Neuronal stem cell (in vitro differentiated cells): ENCODE data around the gene HIPK1.

ENCODE experiments used
- DNase-seq: peaks from one replicate; pipeline ENCODE4 v3.0.0-alpha.2; 2013; ENCODE audit warnings: low spot score
- H2AFZ ChIP-seq: one replicate; pipeline ENCODE4 v1.6.1; 2013; ENCODE audit warnings: mild to moderate bottlenecking, low read length, inconsistent platforms
- H2AK5ac ChIP-seq: 2 replicates; pipeline ENCODE4 v1.6.1; 2013; ENCODE audit warnings: low read depth, mild to moderate bottlenecking, inconsistent platforms, low read length, moderate library complexity, mixed read lengths
- H2BK120ac ChIP-seq: 2 replicates; pipeline ENCODE4 v1.6.1; 2013; ENCODE audit warnings: low read depth, mild to moderate bottlenecking, inconsistent platforms, low read length, moderate library complexity, mixed read lengths
- H2BK12ac ChIP-seq: one replicate; pipeline ENCODE4 v1.6.1; 2013; ENCODE audit warnings: low read length, inconsistent platforms
- H2BK15ac ChIP-seq: 2 replicates; pipeline ENCODE4 v1.6.1; 2013; ENCODE audit warnings: mild to moderate bottlenecking, low read length, inconsistent platforms, mixed read lengths
- H2BK5ac ChIP-seq: one replicate; pipeline ENCODE4 v1.6.1; 2013; ENCODE audit warnings: inconsistent platforms, mild to moderate bottlenecking, low read length, moderate library complexity
- H3K14ac ChIP-seq: one replicate; pipeline ENCODE4 v1.6.1; 2013; ENCODE audit warnings: low read length, inconsistent platforms
- H3K18ac ChIP-seq: 2 replicates; pipeline ENCODE4 v1.6.1; 2013; ENCODE audit warnings: low read length, inconsistent platforms
- H3K23ac ChIP-seq: 2 replicates; pipeline ENCODE4 v1.6.1; 2013; ENCODE audit warnings: low read depth, mild to moderate bottlenecking, mixed read lengths, low read length, inconsistent platforms; ENCODE audit not compliant: poor library complexity
- H3K27ac ChIP-seq: replicated peaks from 3 replicates; pipeline ENCODE4 v1.5.1; 2013; ENCODE audit warnings: low read length, inconsistent platforms
- H3K27me3 ChIP-seq, 3 experiments: 2 replicates each; pipeline ENCODE4 v1.6.1; 2013; ENCODE audit warnings: low read length in 3 of 3, mild to moderate bottlenecking in 2 of 3, inconsistent platforms in 1 of 3, low read depth in 1 of 3, mixed read lengths in 1 of 3, moderate library complexity in 1 of 3; ENCODE audit not compliant: control insufficient read depth in 3 of 3, insufficient read depth in 3 of 3
- H3K36me3 ChIP-seq, 2 donors: replicated peaks in 1 of 2; 2 replicates each; pipeline ENCODE4 v1.6.1; 2013; ENCODE audit warnings: low read length in 2 of 2; ENCODE audit not compliant: control insufficient read depth in 2 of 2, insufficient read depth in 2 of 2
- H3K4ac ChIP-seq: 2 replicates; pipeline ENCODE4 v1.6.1; 2013; ENCODE audit warnings: inconsistent platforms, mild to moderate bottlenecking, low read length, moderate library complexity
- H3K4me1 ChIP-seq, 2 donors: 1 replicate in 1 of 2; 2 replicates in 1 of 2; pipeline ENCODE4 v1.6.1; 2013; ENCODE audit warnings: low read length in 2 of 2, low read depth in 1 of 2; ENCODE audit not compliant: control insufficient read depth in 2 of 2, insufficient read depth in 1 of 2
- H3K4me2 ChIP-seq: one replicate; pipeline ENCODE4 v1.6.1; 2013; ENCODE audit warnings: mild to moderate bottlenecking, low read length, inconsistent platforms; ENCODE audit not compliant: insufficient read depth, poor library complexity, severe bottlenecking
- H3K4me3 ChIP-seq, 2 donors: 2 replicates each; pipeline ENCODE4 v1.5.1; 2013; ENCODE audit warnings: low read length in 2 of 2, mild to moderate bottlenecking in 2 of 2, inconsistent platforms in 1 of 2, moderate library complexity in 1 of 2
- H3K79me1 ChIP-seq: one replicate; pipeline ENCODE4 v1.6.1; 2013; ENCODE audit warnings: low read depth, mild to moderate bottlenecking, inconsistent platforms, low read length, moderate library complexity
- H3K9ac ChIP-seq: one replicate; pipeline ENCODE4 v1.6.1; 2013; ENCODE audit warnings: mild to moderate bottlenecking, low read depth, low read length, inconsistent platforms; ENCODE audit not compliant: poor library complexity
- H3K9me3 ChIP-seq, 2 donors: replicated peaks in 1 of 2; 2 replicates each; pipeline versions ENCODE3 to v1.6.1; 2013; ENCODE audit warnings: low read length in 2 of 2, mild to moderate bottlenecking in 2 of 2, inconsistent platforms in 1 of 2, low read depth in 1 of 2, mixed read lengths in 1 of 2, moderate library complexity in 1 of 2; ENCODE audit not compliant: control insufficient read depth in 2 of 2, insufficient read depth in 1 of 2
- H4K8ac ChIP-seq: one replicate; pipeline ENCODE4 v1.6.1; 2013; ENCODE audit warnings: low read depth, mild to moderate bottlenecking, inconsistent platforms, low read length, moderate library complexity
- H4K91ac ChIP-seq: one replicate; pipeline ENCODE4 v1.6.1; 2013; ENCODE audit warnings: low read length, low read depth, mild to moderate bottlenecking, inconsistent platforms; ENCODE audit not compliant: poor library complexity
- WGBS, 2 donors: extraction: QIAGEN DNeasy Blood & Tissue Kit; methylation state at CpG; one replicate each; pipeline ENCODE4 v1.1.7; 2013; ENCODE audit warnings: missing lambda C conversion rate in 2 of 2, mixed read lengths in 1 of 2; ENCODE audit not compliant: insufficient read length in 2 of 2, insufficient replicate concordance in 1 of 2; ENCODE audit errors: extremely low coverage in 2 of 2; 5-methylcytosine and 5-hydroxymethylcytosine counted together

Gene HIPK1

DNA sequence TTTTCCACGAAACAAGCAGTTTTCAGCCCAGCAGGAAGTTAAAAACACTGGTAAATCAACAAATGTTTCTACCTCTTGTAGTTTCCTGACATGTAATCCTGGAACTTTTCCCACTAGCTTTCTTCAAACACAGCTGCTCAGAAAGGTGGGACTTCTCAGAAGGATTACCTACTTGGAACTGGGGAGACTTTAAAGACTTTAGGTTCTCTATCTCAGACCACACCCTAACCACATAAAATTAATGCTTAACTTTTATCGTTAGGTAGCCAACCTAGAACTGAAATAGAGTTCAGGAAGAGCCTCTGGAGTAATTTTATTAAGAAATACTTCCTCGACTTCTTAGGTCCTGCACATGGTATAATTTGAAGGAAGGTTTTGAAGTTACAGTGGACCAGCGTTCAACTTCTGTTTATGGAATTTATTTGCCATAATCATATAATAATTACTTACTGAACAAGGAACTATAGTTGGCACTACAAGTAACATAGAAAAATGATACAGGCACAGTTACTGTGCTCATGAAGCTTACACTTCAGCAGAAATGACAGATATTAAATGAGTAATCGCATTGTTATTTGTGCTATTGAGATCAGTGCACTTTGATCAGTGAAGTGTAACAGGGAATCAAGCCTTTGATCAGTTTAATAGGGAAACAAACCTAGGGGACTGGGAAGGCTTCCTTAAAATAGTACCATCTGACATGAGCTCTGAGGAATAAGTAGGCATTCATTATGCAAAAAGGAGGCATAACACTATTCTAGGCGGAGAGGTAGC, 41.5 kb upstream of the HIPK1 start, which contains the start of gene BCL2L15:
Gene BCL2L15, minus strand, starts transcription at position 180 of the 774 bp plus-strand sequence. CDS start 206 bp downstream, outside the sequence.
- no peak within 1 kb of the TSS for H3K14ac ChIP-seq
- no peak within 1 kb of the TSS for H3K4me2 ChIP-seq
- H2BK120ac ChIP-seq, result no peak within 1 kb of the TSS
- H2BK15ac ChIP-seq, result no peak within 1 kb of the TSS
- H3K9ac ChIP-seq, result no peak within 1 kb of the TSS
- H4K8ac ChIP-seq, result no peak within 1 kb of the TSS
- H3K18ac ChIP-seq, result no peak within 1 kb of the TSS
- no peaks in the 10 kb centered on the region for H3K79me1 ChIP-seq
- H3K23ac ChIP-seq, result no peak within 1 kb of the TSS
- H3K27me3 ChIP-seq, result no peaks in the 10 kb centered on the region
- H2AFZ ChIP-seq, result no peak within 1 kb of the TSS
- no peak within 1 kb of the TSS for H4K91ac ChIP-seq
- H2BK12ac ChIP-seq, result no peak within 1 kb of the TSS
- H3K4me1 ChIP-seq, result no peaks in the 10 kb centered on the region
- H3K9me3 ChIP-seq, result no peaks in the 10 kb centered on the region
- H3K4ac ChIP-seq, result no peak within 1 kb of the TSS
- H2AK5ac ChIP-seq, result no peak within 1 kb of the TSS
- no peak within 1 kb of the TSS for H3K4me3 ChIP-seq
- no peak for DNase-seq
- no CpG with 5 or more reads among the region's 6 CpGs for WGBS, 2 donors
- H2BK5ac ChIP-seq, result no peak within 1 kb of the TSS
- H3K36me3 ChIP-seq, result no peaks in the 10 kb centered on the region
- H3K27ac ChIP-seq, result no peak within 1 kb of the TSS

DNA sequence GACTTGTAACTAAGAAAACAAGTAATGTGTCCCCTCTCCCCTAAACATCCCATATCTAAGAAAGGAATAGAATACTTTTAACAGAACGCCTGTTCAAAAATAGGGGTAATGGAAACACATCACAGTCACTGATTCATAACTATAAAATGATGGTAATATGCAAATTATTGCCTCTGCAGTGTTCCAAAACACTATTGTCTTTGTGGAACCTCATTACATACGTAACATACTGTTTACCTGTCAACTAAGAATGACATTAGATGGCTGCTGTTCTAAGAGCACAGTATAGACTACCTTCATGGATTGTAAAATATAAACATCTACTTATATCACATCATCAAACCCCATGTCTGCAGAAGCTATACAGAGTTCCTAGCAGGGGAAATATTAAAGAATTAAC, 38.3 kb upstream of the HIPK1 start:
- Histone ChIP-seq H2AK5ac (no peak overlapping the region), H2AFZ (no peak overlapping the region), H3K36me3 (peaks cover 0 to 18% of the 10 kb centered on the region in 2 donors), H2BK120ac (no peak overlapping the region), H3K4me3 (no peak overlapping the region), H3K27me3 (no peaks in the 10 kb centered on the region), H3K27ac (no peak overlapping the region), H3K23ac (no peak overlapping the region), H2BK15ac (no peak overlapping the region), H2BK12ac (no peak overlapping the region), H3K4me1 (no peaks in the 10 kb centered on the region), H3K79me1 (no peaks in the 10 kb centered on the region), H3K4me2 (no peak overlapping the region), H3K9ac (no peak overlapping the region), H4K91ac (no peak overlapping the region), H4K8ac (no peak overlapping the region), H3K14ac (no peak overlapping the region), H3K4ac (no peak overlapping the region), H3K9me3 (no peaks in the 10 kb centered on the region), H2BK5ac (no peak overlapping the region), H3K18ac (no peak overlapping the region)
- no CpG with 5 or more reads among the region's 2 CpGs for WGBS, 2 donors
- no peak for DNase-seq

DNA sequence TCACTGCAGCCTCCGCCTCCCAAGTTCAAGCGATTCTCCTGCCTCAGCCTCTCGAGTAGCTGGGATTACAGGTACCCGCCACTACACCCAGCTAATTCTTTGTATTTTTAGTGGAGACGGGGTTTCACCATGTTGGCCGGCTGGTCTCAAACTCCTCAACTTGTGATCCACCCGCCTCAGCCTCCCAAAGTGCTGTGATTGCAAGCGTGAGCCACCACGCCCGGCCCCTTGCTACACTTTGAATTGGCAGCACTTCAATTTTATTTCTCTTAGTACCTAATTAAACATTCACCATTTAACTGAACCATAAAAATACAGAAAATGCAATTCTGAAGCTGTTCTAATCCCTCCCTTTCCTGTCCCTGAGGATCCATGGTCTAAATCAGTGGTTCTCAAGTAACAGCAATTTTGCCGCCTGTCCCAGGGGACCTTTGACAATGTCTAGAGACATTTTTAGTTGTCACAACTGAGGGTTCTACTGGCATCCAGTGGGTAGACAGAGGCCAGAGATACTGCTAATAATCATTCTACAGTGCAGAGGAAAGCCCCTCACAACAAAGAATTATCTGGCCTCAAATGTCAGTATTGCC, 37.4 kb upstream of the HIPK1 start:
- no peaks in the 10 kb centered on the region for H3K27me3 ChIP-seq
- no peak overlapping the region for H2BK5ac ChIP-seq
- H3K18ac ChIP-seq, result no peak overlapping the region
- no peak overlapping the region for H3K4me3 ChIP-seq
- no peak overlapping the region for H4K91ac ChIP-seq
- H3K9ac ChIP-seq, result no peak overlapping the region
- no peak overlapping the region for H3K27ac ChIP-seq
- H3K4ac ChIP-seq, result no peak overlapping the region
- WGBS, 2 donors, result no CpG with 5 or more reads among the region's 11 CpGs
- no peak overlapping the region for H2BK15ac ChIP-seq
- no peak overlapping the region for H3K14ac ChIP-seq
- no peak overlapping the region for H2BK12ac ChIP-seq
- no peaks in the 10 kb centered on the region for H3K9me3 ChIP-seq
- no peak overlapping the region for H4K8ac ChIP-seq
- peaks cover 0 to 27% of the 10 kb centered on the region in 2 donors for H3K36me3 ChIP-seq
- H3K23ac ChIP-seq, result no peak overlapping the region
- no peak overlapping the region for H2AK5ac ChIP-seq
- no peak overlapping the region for H2AFZ ChIP-seq
- no peak for DNase-seq
- H3K4me1 ChIP-seq, result no peaks in the 10 kb centered on the region
- no peaks in the 10 kb centered on the region for H3K79me1 ChIP-seq
- H3K4me2 ChIP-seq, result no peak overlapping the region
- no peak overlapping the region for H2BK120ac ChIP-seq

DNA sequence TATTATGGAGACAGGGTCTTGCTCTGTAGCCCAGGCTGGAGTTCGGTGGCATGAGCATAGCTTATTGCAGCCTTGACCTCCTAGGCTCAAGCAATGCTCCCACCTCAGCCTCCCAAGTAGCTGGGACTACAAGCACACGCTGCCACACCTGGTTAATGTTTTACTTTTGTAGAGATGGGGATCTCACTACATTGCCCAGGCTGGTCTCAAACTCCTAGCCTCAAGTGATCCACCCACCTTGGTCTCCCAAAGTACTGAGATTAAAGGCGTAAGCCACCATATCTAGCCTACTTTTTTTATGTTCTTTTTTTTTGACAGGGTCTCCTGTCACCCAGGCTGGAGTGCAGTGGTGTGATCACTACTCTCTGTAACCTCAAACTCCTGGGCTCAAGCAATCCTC, 35.9 kb upstream of the HIPK1 start:
- Histone ChIP-seq H3K27ac (no peak overlapping the region), H2BK5ac (no peak overlapping the region), H3K4ac (no peak overlapping the region), H4K8ac (no peak overlapping the region), H3K4me1 (no peaks in the 10 kb centered on the region), H3K4me3 (no peak overlapping the region), H2BK12ac (no peak overlapping the region), H2AK5ac (no peak overlapping the region), H3K23ac (no peak overlapping the region), H3K27me3 (no peaks in the 10 kb centered on the region), H4K91ac (no peak overlapping the region), H2AFZ (no peak overlapping the region), H3K9ac (no peak overlapping the region), H3K79me1 (no peaks in the 10 kb centered on the region), H3K4me2 (no peak overlapping the region), H3K36me3 (peaks cover 2 to 38% of the 10 kb centered on the region in 2 donors), H3K18ac (no peak overlapping the region), H3K9me3 (no peaks in the 10 kb centered on the region), H2BK15ac (no peak overlapping the region), H3K14ac (no peak overlapping the region), H2BK120ac (no peak overlapping the region)
- no CpG with 5 or more reads among the region's 3 CpGs for WGBS, 2 donors
- DNase-seq, result no peak
